HepG2 (cell line): Measurements from ENCODE around the gene RNF126. TPM values are rescaled to one million over a fixed set of nuclear protein-coding genes. Genes with fewer than 3 reads are reported as not detected.
A peak's percentile ranks its signal among the peaks of the same experiment; 100 is the strongest.

Experiments
- ATF7-NPFF ChIP-seq: sonication (generic); formaldehyde crosslinking; IDR thresholded peaks from 2 replicates; pipeline ENCODE4 v1.8.1; 2023; ENCODE audit warnings: mild to moderate bottlenecking, low read depth, missing genetic modification reagents, moderate library complexity
- EEA1 ChIP-seq: sonication (generic); formaldehyde crosslinking; IDR thresholded peaks from 2 replicates; pipeline ENCODE4 v1.5.1; 2020; ENCODE audit warnings: mild to moderate bottlenecking, missing genetic modification reagents, borderline replicate concordance
- EED ChIP-seq: sonication (generic); formaldehyde crosslinking; IDR thresholded peaks from 2 replicates; pipeline ENCODE4 v1.5.0; 2020; ENCODE audit warnings: mild to moderate bottlenecking, missing genetic modification reagents
- HIC2 ChIP-seq: sonication (generic); formaldehyde crosslinking; IDR thresholded peaks from 2 replicates; pipeline ENCODE4 v1.9.0; 2022; ENCODE audit warnings: low read depth, missing genetic modification reagents
- HNF4G ChIP-seq, 2 experiments: sonication (generic) in 1 of 2; formaldehyde crosslinking in 1 of 2; IDR thresholded peaks; 2 replicates each; pipeline versions ENCODE4 v1.4.0 to v1.6.1; 2011 to 2020; ENCODE audit warnings: borderline replicate concordance in 2 of 2, low read depth in 2 of 2, mild to moderate bottlenecking in 2 of 2, low read length in 1 of 2, missing genetic modification reagents in 1 of 2, moderate library complexity in 1 of 2
- KAT7 ChIP-seq: IDR thresholded peaks from 2 replicates; pipeline ENCODE4 v1.6.1; 2018; ENCODE audit warnings: borderline replicate concordance, missing compliant biosample characterization
- MNT ChIP-seq: fragments of 450-650 bp; IDR thresholded peaks from 2 replicates; pipeline ENCODE4 v1.6.1; 2016
- MTA1 ChIP-seq: sonication (generic); formaldehyde crosslinking; IDR thresholded peaks from 2 replicates; pipeline ENCODE4 v1.4.0; 2020; ENCODE audit warnings: missing genetic modification reagents, mild to moderate bottlenecking, borderline replicate concordance
- MTF2 ChIP-seq: sonication (generic); formaldehyde crosslinking; IDR thresholded peaks from 2 replicates; pipeline ENCODE4 v1.5.0; 2020; ENCODE audit warnings: missing genetic modification reagents, borderline replicate concordance
- PLRG1 ChIP-seq: fragments of 450-650 bp; conservative IDR thresholded peaks from 2 replicates; pipeline ENCODE4 v1.6.1; 2016
- RBAK ChIP-seq: sonication (generic); formaldehyde crosslinking; IDR thresholded peaks from 2 replicates; pipeline ENCODE4 v1.5.1; 2020; ENCODE audit warnings: mild to moderate bottlenecking, missing genetic modification reagents
- SOX13 ChIP-seq, 3 experiments: fragments of 450-650 bp in 1 of 3; sonication (generic) in 1 of 3; formaldehyde crosslinking in 1 of 3; IDR thresholded peaks in 2 of 3; conservative IDR thresholded peaks in 1 of 3; 2 replicates each; pipeline versions ENCODE4 v1.5.0 to v1.6.1; 2016 to 2020; ENCODE audit warnings: antibody characterized with exemption in 1 of 3, mild to moderate bottlenecking in 1 of 3, missing compliant biosample characterization in 1 of 3, missing genetic modification reagents in 1 of 3, moderate library complexity in 1 of 3
- SOX5 ChIP-seq: IDR thresholded peaks from 2 replicates; pipeline ENCODE4 v1.6.1; 2016; ENCODE audit warnings: borderline replicate concordance
- ZFAT ChIP-seq: sonication (generic); formaldehyde crosslinking; conservative IDR thresholded peaks from 2 replicates; pipeline ENCODE4 v1.8.1; 2023; ENCODE audit warnings: missing genetic modification reagents, inconsistent platforms
- ZFP41 ChIP-seq: sonication (generic); formaldehyde crosslinking; IDR thresholded peaks from 2 replicates; pipeline ENCODE4 v1.4.0; 2020; ENCODE audit warnings: mild to moderate bottlenecking, missing genetic modification reagents, borderline replicate concordance
- ZMYM4 ChIP-seq: sonication (generic); formaldehyde crosslinking; IDR thresholded peaks from 2 replicates; pipeline ENCODE4 v1.8.1; 2023; ENCODE audit warnings: mild to moderate bottlenecking, missing genetic modification reagents
- ZNF451 ChIP-seq: sonication (generic); formaldehyde crosslinking; IDR thresholded peaks from 2 replicates; pipeline ENCODE4 v1.5.0; 2020; ENCODE audit warnings: mild to moderate bottlenecking, missing genetic modification reagents
- ZNF766 ChIP-seq: sonication (generic); formaldehyde crosslinking; IDR thresholded peaks from 2 replicates; pipeline ENCODE4 v1.5.0; 2020; ENCODE audit warnings: missing genetic modification reagents, borderline replicate concordance
- ZNF768 ChIP-seq: sonication (generic); formaldehyde crosslinking; IDR thresholded peaks from 2 replicates; pipeline ENCODE4 v1.4.0; 2020; ENCODE audit warnings: missing genetic modification reagents
- ZSCAN12 ChIP-seq: sonication (generic); formaldehyde crosslinking; IDR thresholded peaks from 2 replicates; pipeline ENCODE4 v1.9.0; 2021; ENCODE audit warnings: mild to moderate bottlenecking, missing genetic modification reagents
- polyA plus RNA-seq, 8 experiments: library from polyadenylated mRNA; depleted of rRNA in 3 of 8; stranded (reverse) in 7 of 8; unstranded in 1 of 8; fragments of >200 nt; fragmentation: Illumina TruSeq in 4 of 8; extraction: Trizol in 4 of 8; gene quantifications; 2 replicates each; pipeline versions ENCODE4 v1.2.1 to v1.2.3, GENCODE V29; 2011 to 2016; ENCODE audit warnings: low read depth in 4 of 8, missing spikeins in 1 of 8, mixed read lengths in 1 of 8; ENCODE audit not compliant: insufficient read depth in 1 of 8
- total RNA-seq, 5 experiments: library from RNA; depleted of rRNA; stranded (reverse); fragments of >200 nt; fragmentation: Illumina TruSeq; extraction: Trizol; gene quantifications; 2 replicates each; pipeline ENCODE4 v1.2.3, GENCODE V29; 2016; ENCODE audit warnings: low read depth in 1 of 5
- TF ChIP-seq, protein P1 (sequence below): sonication (generic); formaldehyde crosslinking; IDR thresholded peaks from 2 replicates; pipeline ENCODE4 v1.8.1; 2023; ENCODE audit warnings: mild to moderate bottlenecking, moderate library complexity, missing genetic modification reagents
- TF ChIP-seq, protein P2 (sequence below): sonication (generic); formaldehyde crosslinking; IDR thresholded peaks from 2 replicates; pipeline ENCODE4 v1.5.0; 2020; ENCODE audit warnings: missing genetic modification reagents

RNF126 gene
- total and polyA plus RNA-seq, 2 of the 13 experiments (the other 11 are each of a cell fraction or from before 2014, with no cell fraction given): 23.2 to 34.0 TPM

- TF ChIP-seq KAT7 (CRISPR knock-in tag) (peak; percentile 69; the same call in 1 of the 2 replicates), SOX5 (no peak), ZMYM4 (CRISPR knock-in tag) (peak; percentile 43; the same call in 1 of the 2 replicates), ZFAT (peak; percentile 74; the same call in 1 of the 2 replicates), ZNF766 (CRISPR knock-in tag) (no peak), PLRG1 (no peak), ZSCAN12 (0 out of 2 replicates have a peak, but pooled peaks have one; percentile 40), MNT (no peak), MTA1 (CRISPR knock-in tag) (no peak), ATF7-NPFF (CRISPR knock-in tag) (peak; percentile 84), HIC2 (peak; percentile 29; the same call in 1 of the 2 replicates), ZNF451 (CRISPR knock-in tag) (peak; percentile 86; the same call in 1 of the 2 replicates), RBAK (CRISPR knock-in tag) (no peak), HNF4G (IDR thresholded peaks at IDR 0.05; ENCODE audit: borderline replicate concordance, low read depth, low read length) (no peak), HNF4G (CRISPR knock-in tag; IDR thresholded peaks at IDR 0.05; ENCODE audit: borderline replicate concordance, low read depth) (peak; percentile 65; the same call in 1 of the 2 replicates), EED (0 out of 2 replicates have a peak, but pooled peaks have one; percentile 21), MTF2 (0 out of 2 replicates have a peak, but pooled peaks have one; percentile 17), ZFP41 (CRISPR knock-in tag) (no peak), SOX13 (IDR thresholded peaks at IDR 0.05) (no peak), SOX13 (CRISPR knock-in tag; conservative IDR thresholded peaks at IDR 0.05 in 1 of 2, IDR thresholded peaks at IDR 0.05 in 1 of 2) (0 out of 4 replicates have a peak, but pooled peaks of 1 of the 2 experiments have one; percentile 2), ZNF768 (CRISPR knock-in tag) (peak; percentile 42), EEA1 (peak; percentile 18; the same call in 1 of the 2 replicates)
- TF ChIP-seq, protein P1, sequence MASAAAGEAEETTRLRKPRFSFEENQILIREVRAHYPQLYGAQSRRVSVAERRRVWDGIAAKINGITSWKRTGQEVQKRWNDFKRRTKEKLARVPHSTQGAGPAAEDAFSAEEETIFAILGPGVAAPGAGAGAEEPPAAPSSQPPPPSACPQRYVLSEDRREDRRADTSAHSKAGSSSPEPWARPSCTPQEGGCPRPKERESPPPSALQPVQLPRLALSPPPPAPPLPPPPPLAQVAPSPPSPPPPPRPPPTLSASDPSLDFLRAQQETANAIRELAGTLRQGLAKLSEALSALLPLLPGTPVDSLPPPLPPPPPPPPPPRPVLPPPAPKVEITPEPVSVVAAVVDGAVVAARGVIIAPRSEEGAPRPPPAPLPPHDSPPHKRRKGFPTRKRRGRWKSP: 0 out of 2 replicates have a peak, but pooled peaks have one; percentile 38
- TF ChIP-seq, protein P2, sequence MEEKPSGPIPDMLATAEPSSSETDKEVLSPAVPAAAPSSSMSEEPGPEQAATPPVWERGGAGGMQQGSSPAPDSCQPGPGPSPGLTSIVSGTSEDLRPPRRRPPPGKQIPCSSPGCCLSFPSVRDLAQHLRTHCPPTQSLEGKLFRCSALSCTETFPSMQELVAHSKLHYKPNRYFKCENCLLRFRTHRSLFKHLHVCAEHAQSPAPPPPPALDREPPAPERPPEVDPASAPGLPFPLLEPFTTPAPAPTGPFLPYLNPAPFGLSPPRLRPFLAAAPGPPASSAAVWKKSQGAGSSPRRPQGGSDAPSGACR (CRISPR knock-in tag): peak; percentile 72; the same call in 1 of the 2 replicates
These were observed 16.6 kb upstream of the RNF126 start (continued) for GRCh38 chr19:679418-680286.
